Progenitor cell of endocrine pancreas (in vitro differentiated cells): ENCODE results near the gene TMEM101. TPM values are rescaled to one million over a fixed set of nuclear protein-coding genes. Genes with fewer than 3 reads are reported as not detected.

Experiments
- DNase-seq: peaks from one replicate; pipeline ENCODE4 v3.0.0; 2021; ENCODE audit warnings: low spot score; ENCODE audit not compliant: unreplicated experiment
- H3K27ac Mint-ChIP-seq: 2 replicates; pipeline ENCODE4 v1.8.0; 2021; ENCODE audit warnings: mild to moderate bottlenecking, moderate library complexity, mixed read lengths
- H3K27me3 Mint-ChIP-seq: 2 replicates; pipeline ENCODE4 v1.8.0; 2021; ENCODE audit warnings: mixed read lengths
- H3K36me3 Mint-ChIP-seq: 2 replicates; pipeline ENCODE4 v1.8.0; 2022; ENCODE audit warnings: mixed read lengths; ENCODE audit not compliant: insufficient read depth
- H3K4me1 Mint-ChIP-seq: 2 replicates; pipeline ENCODE4 v1.8.0; 2021; ENCODE audit warnings: low read depth, mixed read lengths
- H3K4me3 Mint-ChIP-seq: 2 replicates; pipeline ENCODE4 v1.8.0; 2021; ENCODE audit warnings: low read depth, mild to moderate bottlenecking, moderate library complexity, mixed read lengths
- H3K9me3 Mint-ChIP-seq: 2 replicates; pipeline ENCODE4 v1.8.0; 2021; ENCODE audit warnings: low read depth, mixed read lengths
- CTCF ChIP-seq: fragments of 200-600 bp; sonication (generic); IDR thresholded peaks from one replicate; pipeline ENCODE4 v1.5.0; 2021; ENCODE audit warnings: antibody characterized with exemption, mild to moderate bottlenecking; ENCODE audit not compliant: unreplicated experiment
- total RNA-seq: library from RNA; stranded (reverse); gene quantifications from 2 replicates; pipeline ENCODE4 v1.2.1, GENCODE V29; 2021

TMEM101 gene
- total RNA-seq, 1 donor from 2014 or later: 27.5 TPM

- Mint-ChIP-seq H3K4me3 (no peak overlapping the region), H3K27me3 (peaks cover 79% of the 10 kb centered on the region)
Measured at GRCh38 chr17:43982171-43982570, 32.6 kb downstream of the TMEM101 start.

GRCh38 chr17:43979671-43980070 lies 35.1 kb downstream of the TMEM101 start:
- Mint-ChIP-seq H3K27me3 (peaks cover 66% of the 10 kb centered on the region), H3K4me3 (no peak overlapping the region), H3K27ac (no peak overlapping the region), H3K4me1 (peaks cover 7% of the 10 kb centered on the region), H3K9me3 (no peaks in the 10 kb centered on the region), H3K36me3 (no peaks in the 10 kb centered on the region)
- no peak for DNase-seq
- TF ChIP-seq CTCF: no peak

More at GRCh38 chr17:43982171-43982570, 32.6 kb downstream of the TMEM101 start:
- no peak for TF ChIP-seq CTCF
- no peaks in the 10 kb centered on the region for H3K36me3 Mint-ChIP-seq
- peaks cover 4% of the 10 kb centered on the region for H3K4me1 Mint-ChIP-seq
- H3K9me3 Mint-ChIP-seq: no peaks in the 10 kb centered on the region
- DNase-seq: no peak
- no peak overlapping the region for H3K27ac Mint-ChIP-seq

- no peak for DNase-seq
- TF ChIP-seq CTCF: no peak
- Mint-ChIP-seq H3K9me3 (no peaks in the 10 kb centered on the region), H3K36me3 (no peaks in the 10 kb centered on the region), H3K4me3 (no peak overlapping the region), H3K27ac (no peak overlapping the region), H3K27me3 (peaks cover 69% of the 10 kb centered on the region), H3K4me1 (peaks cover 6% of the 10 kb centered on the region)
Measured at GRCh38 chr17:43979011-43979410, 35.8 kb downstream of the TMEM101 start.

- Mint-ChIP-seq H3K27ac (no peak overlapping the region), H3K4me1 (peaks cover 6% of the 10 kb centered on the region), H3K27me3 (peaks cover 69% of the 10 kb centered on the region), H3K9me3 (no peaks in the 10 kb centered on the region), H3K4me3 (no peak overlapping the region), H3K36me3 (no peaks in the 10 kb centered on the region)
- DNase-seq: no peak
- no peak for TF ChIP-seq CTCF
Measured at GRCh38 chr17:43978078-43978477, 36.7 kb downstream of the TMEM101 start.

- no peak for DNase-seq
- H3K27me3 Mint-ChIP-seq: peaks cover 60% of the 10 kb centered on the region
- H3K27ac Mint-ChIP-seq: peak overlapping the region; percentile 80
Measured at GRCh38 chr17:43976963-43977837, 37.6 kb downstream of the TMEM101 start.

More at GRCh38 chr17:43976963-43977837, 37.6 kb downstream of the TMEM101 start:
- Mint-ChIP-seq H3K4me3 (no peak overlapping the region), H3K9me3 (no peaks in the 10 kb centered on the region), H3K4me1 (peaks cover 6% of the 10 kb centered on the region), H3K36me3 (no peaks in the 10 kb centered on the region)
- no peak for TF ChIP-seq CTCF
